Vein endothelial cell (primary cell): ENCODE results near the gene MAEA. TPM values are rescaled to one million over a fixed set of nuclear protein-coding genes. Genes with fewer than 3 reads are reported as not detected.

Experiments
- total RNA-seq: library from RNA; depleted of rRNA; stranded (reverse); fragments of >200 nt; gene quantifications from 2 replicates; pipeline ENCODE4 v1.2.3, GENCODE V29; 2012

The MAEA gene
- 62.4 and 64.1 TPM in 2 replicates for total RNA-seq

DNA sequence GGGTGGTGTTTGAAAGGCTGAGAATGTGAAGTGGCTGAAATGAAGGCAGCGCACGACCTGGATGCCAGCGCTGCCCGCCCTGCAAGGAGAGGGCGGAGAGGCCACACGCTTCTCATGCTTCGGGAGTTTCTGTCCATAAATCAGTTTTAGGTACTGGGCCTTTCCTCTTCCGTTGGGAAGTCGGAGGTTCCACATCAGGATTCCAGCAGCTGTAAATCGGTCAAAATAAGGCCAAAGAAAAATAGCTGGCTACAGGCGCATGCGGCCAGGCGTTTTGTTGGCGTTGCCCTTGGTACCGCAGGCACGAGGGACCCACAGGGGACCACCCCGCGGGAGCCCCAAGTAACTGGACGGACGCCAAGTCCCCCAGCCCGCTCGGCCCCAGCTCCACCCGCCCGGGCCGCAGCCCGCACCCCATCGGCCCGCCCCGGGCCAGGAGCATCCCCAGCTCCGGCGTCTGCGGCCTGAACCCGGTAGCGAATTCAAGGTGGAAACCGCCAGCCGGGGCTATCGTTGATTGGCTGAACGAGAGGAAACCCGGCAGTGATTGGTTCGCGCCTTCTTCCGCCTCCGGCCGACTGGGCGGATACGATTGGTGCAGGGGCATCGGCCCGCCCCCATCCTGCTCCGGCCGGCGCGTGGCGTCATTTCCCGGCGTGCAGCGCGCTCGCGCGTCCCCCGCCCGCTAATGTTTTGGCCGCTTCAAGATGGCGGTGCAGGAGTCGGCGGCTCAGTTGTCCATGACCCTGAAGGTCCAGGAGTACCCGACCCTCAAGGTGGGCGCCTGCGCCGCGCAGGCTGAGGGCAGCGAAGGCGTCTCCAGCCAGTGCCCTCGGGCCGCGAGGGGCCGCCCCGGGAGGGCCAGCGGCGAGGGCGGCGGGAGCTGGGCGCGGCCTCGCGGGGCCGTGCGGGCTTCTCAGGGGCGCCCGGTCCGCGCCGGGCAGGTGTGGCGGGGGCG is at the start of gene MAEA:
Gene MAEA (plus strand): TSS at position 685 of the 958 bp plus-strand sequence. CDS start 23 bp downstream, at position 708.

DNA sequence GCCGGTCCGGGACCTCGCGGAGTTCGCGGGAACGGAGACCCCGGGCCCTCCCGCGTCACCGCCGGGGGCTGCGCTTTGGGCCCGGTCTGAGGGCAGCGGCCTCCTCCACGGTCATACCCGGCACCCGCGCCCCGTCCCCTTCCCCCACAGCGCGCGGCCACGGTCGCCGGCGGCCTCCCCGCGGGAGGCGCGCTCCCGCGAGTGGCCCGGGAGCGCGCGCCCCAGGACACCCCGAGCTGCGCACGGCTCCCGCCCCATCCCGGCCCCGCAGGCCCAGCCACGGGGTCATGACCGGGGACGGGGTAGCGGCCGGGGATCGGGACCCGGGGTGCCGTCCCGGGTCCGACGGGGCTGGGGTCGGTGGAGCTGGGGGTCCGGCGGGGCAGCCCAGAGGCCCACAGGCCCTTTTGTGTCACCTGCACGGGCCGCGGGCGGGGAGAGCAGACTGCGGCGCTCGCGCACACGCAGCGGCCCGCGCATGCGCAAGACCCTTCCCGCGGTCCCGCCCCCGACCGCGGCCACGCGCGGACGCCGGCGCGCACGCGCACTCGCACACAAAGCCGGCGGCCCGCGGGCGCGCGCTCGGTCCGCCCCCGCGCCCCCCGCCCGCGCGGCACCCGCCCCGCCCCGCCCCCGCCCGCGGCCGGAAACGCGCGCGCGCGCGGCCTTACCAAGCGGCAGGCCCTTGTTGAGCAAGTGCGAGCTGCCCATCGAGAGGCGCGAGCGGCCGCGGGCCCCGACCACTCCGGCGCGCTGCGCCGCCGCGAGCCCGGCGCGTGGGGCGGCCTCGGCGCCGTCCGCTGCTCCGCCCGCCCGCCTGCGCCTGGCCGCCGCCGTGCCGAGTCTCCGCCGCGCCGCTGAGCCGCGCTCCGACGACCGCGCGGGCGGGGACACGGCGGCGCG is 41.2 kb upstream of the MAEA start, which contains the start of gene CTBP1:
Gene CTBP1 (minus strand): TSS at position 886 of the 903 bp plus-strand sequence. CDS start 7,799 bp downstream, outside the sequence.

DNA sequence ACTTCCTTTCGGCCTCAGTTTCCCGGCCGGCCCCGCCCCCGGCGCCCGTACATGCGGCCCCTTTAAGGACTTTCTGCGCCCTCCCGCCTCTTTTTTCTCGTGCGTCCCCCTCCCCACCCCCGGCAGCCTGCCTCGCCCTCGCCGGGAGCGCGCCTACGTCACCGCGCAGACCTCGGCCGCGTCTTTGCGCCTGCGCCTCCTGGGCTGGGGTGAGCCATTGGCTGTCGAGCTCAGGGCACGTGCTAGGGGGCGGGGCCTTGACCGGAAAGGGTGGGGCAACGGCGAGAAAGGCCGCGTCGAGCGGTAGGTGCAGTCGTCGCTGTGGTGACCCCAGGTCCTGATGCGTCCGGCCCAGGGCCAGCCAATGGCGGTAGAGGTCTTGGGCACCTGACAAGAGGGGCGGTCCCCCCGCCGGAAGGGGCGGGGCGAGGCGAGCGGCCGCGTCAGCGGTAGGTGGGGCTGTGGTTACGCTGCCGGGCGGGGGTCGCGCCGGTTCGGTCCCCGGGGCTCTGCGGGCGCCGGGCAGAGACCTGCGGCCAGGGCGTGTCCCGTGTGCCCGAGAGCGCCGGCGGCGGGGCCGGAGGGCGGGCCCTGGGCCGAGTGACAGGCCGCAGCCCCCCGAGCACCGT is 57.2 kb downstream of the MAEA start, which contains the start of gene UVSSA:
Gene UVSSA (plus strand): TSS at position 428 of the 629 bp plus-strand sequence. CDS start 884 bp downstream, outside the sequence.

Other genes starting within 250 kb of the MAEA start
- gene RNF212, start 176.3 kb upstream of the MAEA start, total RNA-seq = 0.48 and 5.9 TPM in 2 replicates
- gene SPON2, start 117.3 kb upstream of the MAEA start, total RNA-seq = 0.65 and 1.3 TPM in 2 replicates
- gene CTBP1, start 40.8 kb upstream of the MAEA start, total RNA-seq = 259 and 290 TPM in 2 replicates
- gene UVSSA, start 57.3 kb downstream of the MAEA start, total RNA-seq = 8.2 and 8.8 TPM in 2 replicates
- gene NKX1-1, start 116.6 kb downstream of the MAEA start, total RNA-seq = not detected in 2 replicates